HG03442 (cell line): Measurements from ENCODE around the gene CCL17.
A peak's percentile ranks its signal among the peaks of the same experiment; 100 is the strongest.

Experiments used
- ATAC-seq: cut with Tn5 transposase; IDR thresholded peaks from one replicate; pipeline ENCODE4 v1.9.1; 2021; ENCODE audit warnings: mild to moderate bottlenecking, moderate library complexity; ENCODE audit not compliant: unreplicated experiment

The CCL17 gene

DNA sequence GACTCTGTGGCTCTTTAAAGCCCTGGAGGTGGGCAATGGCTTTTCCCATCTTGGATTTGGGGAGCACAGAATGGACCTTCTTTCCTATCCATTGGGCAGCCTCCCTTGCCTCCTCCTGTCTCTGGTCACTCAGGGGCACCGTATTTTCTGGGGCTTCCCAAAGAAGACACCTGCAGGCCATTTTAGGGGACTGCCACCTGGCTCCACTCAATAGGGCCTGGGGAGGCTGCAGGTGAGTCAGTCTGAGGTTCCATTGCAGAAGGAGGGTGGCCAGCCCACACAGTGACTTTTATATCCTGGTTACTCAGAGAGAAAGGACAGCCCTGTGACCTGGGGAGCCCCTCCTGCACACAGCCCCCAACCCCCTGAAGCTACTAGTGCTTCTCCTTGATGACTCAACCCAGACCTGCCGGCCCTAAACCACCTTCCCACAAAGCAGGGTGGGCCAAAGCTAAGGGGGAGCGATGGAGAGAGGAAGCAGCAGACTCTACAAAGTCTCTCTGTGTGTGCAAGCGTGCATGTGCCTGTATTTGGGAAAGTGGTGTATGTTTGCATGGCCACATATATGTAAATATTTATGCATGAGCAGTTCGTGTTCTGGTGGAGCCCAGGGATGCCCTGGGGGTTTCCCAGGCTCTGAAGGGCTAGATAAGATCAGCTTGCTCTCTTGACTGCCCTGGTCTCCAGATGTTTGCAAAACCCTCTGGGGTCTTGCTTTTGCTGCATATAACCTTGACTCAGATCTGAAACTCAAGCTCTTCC lies 27.3 kb upstream of the CCL17 start:
- peak; percentile 78 for ATAC-seq

DNA sequence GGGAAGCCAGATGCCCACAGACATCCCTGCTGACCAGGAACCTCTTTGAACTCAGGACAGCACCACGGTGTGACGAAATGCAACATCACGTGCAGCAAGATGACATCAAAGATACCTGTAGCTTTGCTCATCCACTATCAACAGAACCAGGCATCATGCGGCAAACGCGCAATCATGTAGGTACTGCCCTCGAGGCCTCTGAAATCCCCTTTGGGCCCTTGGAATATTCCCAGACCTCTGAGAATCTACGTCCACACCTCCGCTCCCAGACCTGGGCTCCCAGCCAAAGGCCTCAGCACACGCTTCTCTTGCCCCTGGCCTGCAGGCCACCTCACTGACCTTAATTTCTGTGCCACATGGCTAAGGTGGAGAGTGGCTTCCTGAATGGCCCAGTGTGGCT lies 25.0 kb upstream of the CCL17 start:
- ATAC-seq: no peak

- no peak for ATAC-seq
Observed at GRCh38 chr16:57380671-57381462, 23.7 kb upstream of the CCL17 start.

DNA sequence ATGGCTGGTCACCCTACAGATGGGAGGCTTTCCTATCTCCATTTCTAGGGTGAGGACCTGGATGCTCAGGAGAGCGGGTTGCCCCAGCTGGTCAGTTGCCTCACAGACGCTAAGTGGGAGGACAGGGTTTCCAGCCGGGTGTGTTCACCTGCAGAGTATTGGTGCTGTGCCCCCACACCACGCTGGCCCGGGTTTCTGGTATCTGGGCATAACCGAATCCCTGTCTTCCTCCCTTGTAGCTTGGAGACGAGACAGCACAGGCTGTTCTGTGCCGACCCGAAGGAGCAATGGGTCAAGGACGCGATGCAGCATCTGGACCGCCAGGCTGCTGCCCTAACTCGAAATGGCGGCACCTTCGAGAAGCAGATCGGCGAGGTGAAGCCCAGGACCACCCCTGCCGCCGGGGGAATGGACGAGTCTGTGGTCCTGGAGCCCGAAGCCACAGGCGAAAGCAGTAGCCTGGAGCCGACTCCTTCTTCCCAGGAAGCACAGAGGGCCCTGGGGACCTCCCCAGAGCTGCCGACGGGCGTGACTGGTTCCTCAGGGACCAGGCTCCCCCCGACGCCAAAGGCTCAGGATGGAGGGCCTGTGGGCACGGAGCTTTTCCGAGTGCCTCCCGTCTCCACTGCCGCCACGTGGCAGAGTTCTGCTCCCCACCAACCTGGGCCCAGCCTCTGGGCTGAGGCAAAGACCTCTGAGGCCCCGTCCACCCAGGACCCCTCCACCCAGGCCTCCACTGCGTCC lies 22.6 kb upstream of the CCL17 start:
- ATAC-seq: no peak

DNA sequence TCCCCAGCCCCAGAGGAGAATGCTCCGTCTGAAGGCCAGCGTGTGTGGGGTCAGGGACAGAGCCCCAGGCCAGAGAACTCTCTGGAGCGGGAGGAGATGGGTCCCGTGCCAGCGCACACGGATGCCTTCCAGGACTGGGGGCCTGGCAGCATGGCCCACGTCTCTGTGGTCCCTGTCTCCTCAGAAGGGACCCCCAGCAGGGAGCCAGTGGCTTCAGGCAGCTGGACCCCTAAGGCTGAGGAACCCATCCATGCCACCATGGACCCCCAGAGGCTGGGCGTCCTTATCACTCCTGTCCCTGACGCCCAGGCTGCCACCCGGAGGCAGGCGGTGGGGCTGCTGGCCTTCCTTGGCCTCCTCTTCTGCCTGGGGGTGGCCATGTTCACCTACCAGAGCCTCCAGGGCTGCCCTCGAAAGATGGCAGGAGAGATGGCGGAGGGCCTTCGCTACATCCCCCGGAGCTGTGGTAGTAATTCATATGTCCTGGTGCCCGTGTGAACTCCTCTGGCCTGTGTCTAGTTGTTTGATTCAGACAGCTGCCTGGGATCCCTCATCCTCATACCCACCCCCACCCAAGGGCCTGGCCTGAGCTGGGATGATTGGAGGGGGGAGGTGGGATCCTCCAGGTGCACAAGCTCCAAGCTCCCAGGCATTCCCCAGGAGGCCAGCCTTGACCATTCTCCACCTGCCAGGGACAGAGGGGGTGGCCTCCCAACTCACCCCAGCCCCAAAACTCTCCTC lies 21.9 kb upstream of the CCL17 start:
- no peak for ATAC-seq

DNA sequence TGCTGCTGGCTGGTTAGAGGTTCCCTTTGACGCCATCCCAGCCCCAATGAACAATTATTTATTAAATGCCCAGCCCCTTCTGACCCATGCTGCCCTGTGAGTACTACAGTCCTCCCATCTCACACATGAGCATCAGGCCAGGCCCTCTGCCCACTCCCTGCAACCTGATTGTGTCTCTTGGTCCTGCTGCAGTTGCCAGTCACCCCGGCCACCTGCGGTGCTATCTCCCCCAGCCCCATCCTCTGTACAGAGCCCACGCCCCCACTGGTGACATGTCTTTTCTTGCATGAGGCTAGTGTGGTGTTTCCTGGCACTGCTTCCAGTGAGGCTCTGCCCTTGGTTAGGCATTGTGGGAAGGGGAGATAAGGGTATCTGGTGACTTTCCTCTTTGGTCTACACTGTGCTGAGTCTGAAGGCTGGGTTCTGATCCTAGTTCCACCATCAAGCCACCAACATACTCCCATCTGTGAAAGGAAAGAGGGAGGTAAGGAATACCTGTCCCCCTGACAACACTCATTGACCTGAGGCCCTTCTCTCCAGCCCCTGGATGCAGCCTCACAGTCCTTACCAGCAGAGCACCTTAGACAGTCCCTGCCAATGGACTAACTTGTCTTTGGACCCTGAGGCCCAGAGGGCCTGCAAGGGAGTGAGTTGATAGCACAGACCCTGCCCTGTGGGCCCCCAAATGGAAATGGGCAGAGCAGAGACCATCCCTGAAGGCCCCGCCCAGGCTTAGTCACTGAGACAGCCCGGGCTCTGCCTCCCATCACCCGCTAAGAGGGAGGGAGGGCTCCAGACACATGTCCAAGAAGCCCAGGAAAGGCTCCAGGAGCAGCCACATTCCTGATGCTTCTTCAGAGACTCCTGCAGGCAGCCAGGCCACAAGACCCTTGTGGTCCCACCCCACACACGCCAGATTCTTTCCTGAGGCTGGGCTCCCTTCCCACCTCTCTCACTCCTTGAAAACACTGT lies 21.0 kb upstream of the CCL17 start:
- ATAC-seq: no peak

- ATAC-seq: no peak
Observed at GRCh38 chr16:57384248-57385070, 20.1 kb upstream of the CCL17 start.

- ATAC-seq: no peak
Observed at GRCh38 chr16:57385083-57385482, 19.5 kb upstream of the CCL17 start.

- ATAC-seq: no peak
Observed at GRCh38 chr16:57386381-57386951, 18.1 kb upstream of the CCL17 start.

DNA sequence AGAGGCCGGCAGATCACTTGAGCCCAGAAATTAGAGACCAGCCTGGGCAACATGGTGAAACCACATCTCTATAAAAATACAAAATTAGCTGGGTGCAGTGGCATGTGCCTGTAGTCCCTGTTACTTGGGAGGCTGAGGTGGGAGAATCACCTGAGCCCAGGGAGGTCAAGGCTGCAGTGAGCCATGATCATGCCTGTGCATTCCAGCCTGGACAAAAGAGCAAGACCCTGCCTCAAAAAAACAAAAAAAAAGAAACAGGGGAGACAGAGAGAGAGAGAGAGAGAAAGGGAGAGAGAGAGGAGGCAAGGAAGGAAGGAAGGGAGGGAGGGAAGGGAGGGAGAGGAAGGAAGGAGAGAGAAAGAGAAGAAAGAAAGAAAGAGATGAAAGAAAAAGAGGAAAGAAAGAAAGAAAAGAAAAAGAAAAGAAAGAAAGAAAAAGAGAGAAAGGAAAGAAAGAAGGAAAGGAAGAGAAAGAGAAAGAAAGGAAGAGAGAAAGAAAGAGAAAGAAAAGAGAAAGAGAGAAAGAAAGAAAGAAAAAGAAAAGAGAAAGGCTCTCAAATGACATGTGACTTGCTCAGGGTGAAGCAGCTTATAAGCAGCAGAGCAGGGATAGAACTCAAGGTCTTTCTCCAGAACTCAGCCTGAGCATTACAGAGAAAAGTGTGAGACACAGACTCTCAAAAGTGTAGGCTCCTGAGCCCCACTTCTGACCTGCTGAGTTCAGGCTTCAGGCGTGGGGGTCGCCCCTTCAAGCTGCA lies 16.8 kb upstream of the CCL17 start:
- peak; percentile 21 for ATAC-seq

DNA sequence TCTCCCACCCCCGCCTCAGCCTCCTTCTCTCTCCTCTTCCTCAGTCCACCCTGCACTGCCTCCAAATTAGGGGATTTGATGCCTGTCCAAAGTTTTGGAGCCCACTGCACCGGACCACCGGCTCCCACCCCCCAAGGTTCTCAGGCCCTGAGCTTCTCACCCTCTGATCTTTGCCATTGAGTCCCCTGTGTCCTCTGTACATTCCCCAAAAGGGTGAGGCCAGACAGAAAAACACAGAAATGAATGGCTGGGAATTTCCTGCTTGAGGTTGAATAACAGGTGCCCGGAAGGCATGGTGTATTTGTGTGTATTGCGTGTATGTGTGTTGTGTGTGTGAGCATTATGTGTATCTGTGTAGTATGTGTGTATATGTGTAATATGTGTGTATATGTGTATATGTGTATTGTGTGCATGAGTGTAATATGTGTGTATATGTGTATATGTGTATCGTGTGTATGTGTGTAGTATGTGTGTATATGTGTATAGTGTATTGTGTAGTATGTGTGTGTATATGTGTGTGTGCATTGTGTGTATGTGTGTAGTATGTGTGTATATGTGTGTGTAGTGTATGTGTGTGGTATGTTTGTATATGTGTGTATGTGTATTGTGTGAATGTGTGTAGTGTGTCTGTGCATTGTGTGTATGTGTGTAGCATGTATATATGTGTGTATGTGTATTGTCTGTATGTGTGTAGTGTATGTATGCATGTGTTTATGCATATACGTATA lies 16.0 kb upstream of the CCL17 start:
- peak; percentile 34 for ATAC-seq

- ATAC-seq: no peak
Observed at GRCh38 chr16:57389087-57389468, 15.5 kb upstream of the CCL17 start.

DNA sequence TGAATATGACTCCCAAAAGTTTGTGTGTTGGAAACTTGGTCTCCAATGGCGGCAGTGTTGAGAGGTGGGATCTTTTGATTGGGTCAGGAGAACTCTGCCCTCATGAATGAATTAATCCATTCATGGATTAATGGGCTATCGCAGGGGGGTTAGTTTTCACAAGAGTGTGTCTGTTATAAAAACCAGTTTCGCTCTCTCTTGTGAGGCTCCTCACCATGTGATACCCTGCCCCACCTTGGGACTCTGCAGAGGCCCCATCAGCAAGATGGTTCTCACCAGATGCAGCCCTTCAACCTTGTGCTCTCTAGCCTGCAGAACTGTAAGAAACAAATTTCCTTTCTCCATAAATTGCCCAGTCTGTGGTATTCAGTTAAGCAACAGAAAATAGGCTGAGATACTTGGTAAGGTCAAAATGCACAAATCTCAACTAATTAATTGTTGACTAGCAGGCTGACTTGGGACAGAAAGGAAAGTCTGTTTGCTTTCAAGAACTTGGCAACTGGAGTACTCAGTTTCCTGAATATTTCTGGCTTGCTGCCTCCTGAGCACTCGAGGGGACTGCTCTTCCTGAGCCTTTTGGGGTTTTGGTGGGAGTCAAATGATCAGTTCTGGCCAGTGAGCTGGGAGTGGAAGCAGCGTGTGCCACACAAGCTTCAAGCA lies 13.8 kb upstream of the CCL17 start:
- no peak for ATAC-seq

DNA sequence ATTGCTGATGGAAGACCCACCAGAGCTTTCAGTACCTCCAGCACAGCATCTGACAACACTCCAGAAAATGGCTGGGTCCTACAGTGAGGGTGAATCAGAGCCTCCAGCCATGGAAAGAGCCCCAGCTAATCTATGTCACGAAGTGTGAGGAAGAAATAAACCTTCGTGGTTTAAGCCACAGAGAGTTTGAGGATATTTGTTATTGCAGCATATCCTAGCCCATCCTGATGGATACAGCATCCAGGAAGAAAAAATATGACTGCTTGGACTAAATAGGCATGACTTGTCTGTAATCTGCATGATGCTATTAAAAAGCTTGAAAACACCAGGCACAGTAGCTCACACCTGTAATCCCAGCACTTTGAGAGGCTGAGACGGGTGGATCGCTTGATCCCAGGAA lies 13.3 kb upstream of the CCL17 start:
- ATAC-seq: no peak

GRCh38 chr16:57391708-57392107 lies 12.9 kb upstream of the CCL17 start:
- ATAC-seq: no peak

DNA sequence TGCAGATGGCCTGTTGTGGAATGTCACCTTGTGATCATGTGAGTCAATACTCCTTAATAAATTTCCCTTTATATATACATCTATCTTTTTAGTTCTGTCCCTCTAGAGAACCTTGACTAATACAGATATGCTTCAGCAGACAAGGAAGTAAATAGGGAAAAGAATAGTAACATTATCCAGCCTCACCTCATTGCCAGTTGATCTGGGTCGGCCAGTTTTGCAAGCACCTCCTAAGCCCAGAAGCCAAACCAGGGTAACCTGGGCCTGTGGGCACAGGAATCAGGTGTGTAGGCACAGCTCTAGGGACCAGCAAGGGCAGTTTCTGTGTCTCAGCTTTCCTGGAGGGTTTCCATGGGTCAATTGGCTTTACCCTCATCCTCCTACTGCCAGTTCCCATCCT lies 11.9 kb upstream of the CCL17 start:
- ATAC-seq: no peak

DNA sequence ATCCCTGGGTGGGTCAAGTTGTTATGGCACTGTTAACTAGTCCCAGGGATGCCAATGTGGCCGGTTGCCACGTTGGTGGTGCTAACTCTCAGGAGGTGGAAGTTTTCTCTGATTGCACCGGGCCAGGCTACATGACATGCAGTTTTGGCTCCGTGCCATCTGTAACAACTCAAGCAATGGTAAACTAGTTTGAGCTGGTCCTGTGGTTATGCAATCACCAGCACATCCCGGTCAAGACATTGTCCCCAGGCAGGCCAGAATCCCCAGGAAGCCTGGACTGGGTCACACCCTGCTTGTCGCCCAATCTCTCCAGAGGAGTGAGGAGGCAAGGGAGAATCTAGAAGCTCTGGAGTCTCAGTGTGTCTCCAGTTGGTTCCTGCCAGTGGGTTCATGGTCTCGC lies 10.1 kb upstream of the CCL17 start:
- no peak for ATAC-seq
